Erythroblast (primary cell): ENCODE measurements around the gene BCL2A1.

Experiments used
- GATA1 ChIP-seq: IDR thresholded peaks from 2 replicates; pipeline ENCODE4 v1.6.1; 2011; ENCODE audit warnings: low read depth, mild to moderate bottlenecking, control low read depth, low read length, moderate library complexity
- POLR2A ChIP-seq: IDR thresholded peaks from 2 replicates; pipeline ENCODE4 v1.6.1; 2011; ENCODE audit warnings: mild to moderate bottlenecking, low read length

DNA sequence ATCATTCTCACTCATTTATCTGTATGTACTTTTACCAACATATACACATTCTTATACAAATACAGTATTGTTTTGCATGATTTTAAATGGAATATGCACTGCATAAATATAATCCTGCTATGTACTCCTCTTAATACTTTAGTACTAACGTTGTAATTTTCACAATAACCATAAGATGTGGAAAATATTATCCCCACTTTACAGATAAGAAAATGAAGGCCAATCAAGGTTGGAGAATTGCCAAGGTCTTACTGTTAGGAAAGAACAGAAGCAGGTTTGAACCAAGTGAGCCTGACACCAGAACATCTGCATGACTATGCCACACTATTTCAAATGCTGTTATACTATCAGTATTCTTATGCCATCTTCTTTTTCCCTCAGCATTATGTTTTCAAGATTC is 32.9 kb downstream of the BCL2A1 start:
- TF ChIP-seq POLR2A (no peak), GATA1 (no peak)
